Upper lobe of right lung (tissue), 1 donor: ENCODE data around the gene RCSD1. TPM values are rescaled to one million over a fixed set of nuclear protein-coding genes. Genes with fewer than 3 reads are reported as not detected.

Experiments
- ATAC-seq: fragments of 200-7000 bp; cut with Tn5 transposase; one replicate; pipeline ENCODE4 v1.9.1; 2020; ENCODE audit warnings: mild to moderate bottlenecking, moderate library complexity
- DNase-seq: peaks from one replicate; pipeline ENCODE4 v3.0.0-alpha.2; 2020
- H3K27ac ChIP-seq: fragments of 200-600 bp; one replicate; pipeline ENCODE4 v1.8.0; 2022
- H3K27me3 ChIP-seq: fragments of 200-600 bp; one replicate; pipeline ENCODE4 v1.8.0; 2022; ENCODE audit warnings: mild to moderate bottlenecking
- H3K36me3 ChIP-seq: fragments of 200-600 bp; one replicate; pipeline ENCODE4 v1.8.0; 2022
- H3K4me1 ChIP-seq: fragments of 200-600 bp; one replicate; pipeline ENCODE4 v1.8.0; 2022
- H3K4me3 ChIP-seq: fragments of 200-600 bp; one replicate; pipeline ENCODE4 v1.8.0; 2022; ENCODE audit warnings: mild to moderate bottlenecking
- H3K9me3 ChIP-seq: fragments of 200-600 bp; one replicate; pipeline ENCODE4 v1.8.0; 2022
- CTCF ChIP-seq: fragments of 200-600 bp; IDR thresholded peaks from one replicate; pipeline ENCODE4 v1.8.0; 2022; ENCODE audit warnings: antibody characterized with exemption
- intact Hi-C: fragments of 100-400 bp; cut with DNase I; formaldehyde crosslinking; loops from one replicate; pipeline ENCODE4 v1.11.0; 2022
- total RNA-seq: library from RNA; stranded (reverse); fragmentation: NEBNext Ultra II Directional; extraction: Animal tissue kit (Norgen Biotek cat#: 25700); gene quantifications from one replicate; pipeline ENCODE4 v1.2.1, GENCODE V29; 2021
- donor health status: DM: no; HTN: yes; CAD: no; lungs with severe emphysema.

Gene RCSD1
- total RNA-seq, 1 donor from 2014 or later, result 14.8 TPM

- H3K4me3 ChIP-seq, result no peak overlapping the region
Observed at GRCh38 chr1:167587872-167588271, 42.2 kb upstream of the RCSD1 start.

GRCh38 chr1:167588361-167588760, 41.7 kb upstream of the RCSD1 start:
- no peak for TF ChIP-seq CTCF
- ATAC-seq, result peak; percentile 33
- Histone ChIP-seq H3K9me3 (no peaks in the 10 kb centered on the region), H3K36me3 (no peaks in the 10 kb centered on the region), H3K4me1 (no peaks in the 10 kb centered on the region), H3K27me3 (no peaks in the 10 kb centered on the region), H3K27ac (no peak overlapping the region), H3K4me3 (no peak overlapping the region)
- no peak for DNase-seq
- intact Hi-C loops, result no loop called here

More at GRCh38 chr1:167587872-167588271, 42.2 kb upstream of the RCSD1 start:
- no peaks in the 10 kb centered on the region for H3K4me1 ChIP-seq
- no peak for TF ChIP-seq CTCF
- ATAC-seq, result no peak
- no peak overlapping the region for H3K27ac ChIP-seq
- H3K9me3 ChIP-seq, result no peaks in the 10 kb centered on the region
- no peaks in the 10 kb centered on the region for H3K27me3 ChIP-seq
- no peaks in the 10 kb centered on the region for H3K36me3 ChIP-seq
- intact Hi-C loops, result no loop called here
- no peak for DNase-seq

- intact Hi-C loops, result no loop called here
- Histone ChIP-seq H3K27me3 (no peaks in the 10 kb centered on the region), H3K36me3 (no peaks in the 10 kb centered on the region), H3K4me3 (no peak overlapping the region), H3K9me3 (no peaks in the 10 kb centered on the region), H3K27ac (no peak overlapping the region), H3K4me1 (no peaks in the 10 kb centered on the region)
- ATAC-seq (no peak), DNase-seq (no peak)
- no peak for TF ChIP-seq CTCF
Observed at GRCh38 chr1:167592475-167592874, 37.6 kb upstream of the RCSD1 start.

GRCh38 chr1:167593860-167594259, 36.2 kb upstream of the RCSD1 start:
- Histone ChIP-seq H3K4me1 (no peaks in the 10 kb centered on the region), H3K36me3 (no peaks in the 10 kb centered on the region), H3K27me3 (no peaks in the 10 kb centered on the region), H3K9me3 (no peaks in the 10 kb centered on the region), H3K27ac (no peak overlapping the region), H3K4me3 (no peak overlapping the region)
- intact Hi-C loops, result no loop called here
- no peak for DNase-seq
- ATAC-seq, result peak; percentile 75
- TF ChIP-seq CTCF, result no peak

- DNase-seq (no peak), ATAC-seq (no peak)
- H3K27me3 ChIP-seq, result no peaks in the 10 kb centered on the region
- peaks cover 2% of the 10 kb centered on the region for H3K4me1 ChIP-seq
- H3K4me3 ChIP-seq, result no peak overlapping the region
- no peaks in the 10 kb centered on the region for H3K9me3 ChIP-seq
- H3K36me3 ChIP-seq, result no peaks in the 10 kb centered on the region
- no peak for TF ChIP-seq CTCF
- intact Hi-C loops, result no loop called here
- no peak overlapping the region for H3K27ac ChIP-seq
Observed at GRCh38 chr1:167594822-167595221, 35.2 kb upstream of the RCSD1 start.

GRCh38 chr1:167599957-167600581, 30.0 kb upstream of the RCSD1 start:
- H3K27ac ChIP-seq, result no peak overlapping the region
- H3K4me1 ChIP-seq, result peaks cover 26% of the 10 kb centered on the region
- peak; percentile 81 for ATAC-seq
- intact Hi-C loops, result loop anchor here (5.0 kb wide), 1 partner anchor 87 kb away; no protein-coding TSS in a partner anchor
- no peaks in the 10 kb centered on the region for H3K9me3 ChIP-seq
- H3K27me3 ChIP-seq, result no peaks in the 10 kb centered on the region
- H3K4me3 ChIP-seq, result no peak overlapping the region
- no peak for DNase-seq
- TF ChIP-seq CTCF, result peak; percentile 62
- no peaks in the 10 kb centered on the region for H3K36me3 ChIP-seq
